GM12872 (cell line): Measurements from ENCODE around the gene EGFLAM.

Experiments used
- CTCF ChIP-seq: IDR thresholded peaks from 3 replicates; pipeline ENCODE4 v1.5.1; 2011; ENCODE audit warnings: low read depth, mild to moderate bottlenecking, low read length, moderate library complexity; ENCODE audit not compliant: insufficient read depth

Gene EGFLAM

GRCh38 chr5:38342261-38342660 lies 83.9 kb downstream of the EGFLAM start:
- no peak for TF ChIP-seq CTCF

DNA sequence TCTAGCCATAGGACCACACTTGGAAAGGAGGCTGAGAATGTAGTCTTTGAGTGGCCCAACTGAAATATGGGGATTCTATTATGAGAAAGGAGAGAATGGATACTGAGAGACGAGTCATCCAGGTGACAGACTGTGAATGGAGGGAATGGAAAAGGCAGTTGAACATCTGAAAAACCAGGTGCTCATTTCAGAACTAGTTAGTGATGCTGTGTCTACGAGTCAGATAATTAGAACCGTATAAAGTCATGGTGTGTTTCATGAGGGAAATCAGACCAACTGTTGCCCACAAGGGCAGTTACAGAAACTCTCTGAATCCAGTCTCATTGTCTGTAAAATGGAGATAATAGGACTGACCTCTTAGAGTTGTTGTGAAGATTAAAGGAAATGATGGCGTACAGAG lies 86.5 kb downstream of the EGFLAM start:
- no peak for TF ChIP-seq CTCF

DNA sequence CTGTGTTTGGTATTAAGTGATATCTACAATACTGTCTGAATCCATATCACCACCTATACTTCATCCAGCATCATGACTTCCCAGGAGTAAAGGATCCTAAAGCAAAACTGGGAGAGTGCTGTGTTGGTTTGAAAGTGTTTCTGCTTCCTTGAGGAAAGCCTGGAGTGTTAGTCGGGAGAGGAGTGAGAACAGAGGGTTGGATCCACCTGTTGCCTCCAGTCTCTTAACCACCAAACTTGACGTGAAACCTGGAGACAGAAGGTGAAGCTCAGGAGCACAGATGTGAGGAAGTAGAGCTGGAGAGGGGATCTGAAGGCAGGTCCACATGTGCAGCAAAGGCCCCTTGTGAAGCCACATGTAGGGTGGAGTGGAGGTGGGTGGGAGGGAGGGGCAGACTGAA lies 88.2 kb downstream of the EGFLAM start:
- TF ChIP-seq CTCF = no peak

DNA sequence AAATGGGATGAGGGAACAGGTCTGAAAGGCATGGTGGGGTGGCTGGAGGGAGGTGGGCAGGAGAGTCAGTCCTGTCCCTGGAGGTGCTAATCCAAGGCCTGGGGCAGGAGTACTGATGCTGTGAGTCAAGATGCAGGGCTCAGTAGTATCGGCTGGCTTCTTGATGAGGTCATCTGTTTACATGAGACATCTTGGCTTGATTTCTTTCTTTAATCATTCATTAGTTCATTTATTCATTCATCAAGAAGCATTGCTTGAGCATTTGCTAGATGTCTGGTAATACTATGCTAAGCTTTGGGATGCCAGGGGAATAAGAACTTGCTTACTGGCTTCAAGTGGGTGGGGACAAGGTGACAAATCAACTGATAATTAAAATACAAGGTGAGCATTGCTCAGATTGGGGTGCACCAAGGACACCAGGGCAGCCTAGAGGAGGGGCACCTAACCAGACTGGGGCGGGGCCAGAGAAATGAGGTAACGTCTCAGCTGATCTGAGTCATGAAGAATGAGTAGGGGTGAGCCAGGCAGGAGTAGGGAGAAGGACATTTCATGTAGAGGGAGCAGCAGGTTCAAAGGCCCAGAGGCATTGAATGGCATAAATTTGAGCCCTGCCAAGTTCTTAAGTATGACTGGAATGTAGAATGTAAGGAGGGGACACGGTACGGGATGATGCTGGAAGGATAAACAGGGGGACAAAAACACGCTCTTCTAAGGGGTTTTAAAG lies 88.8 kb downstream of the EGFLAM start:
- TF ChIP-seq CTCF = no peak

GRCh38 chr5:38347896-38348295 lies 89.5 kb downstream of the EGFLAM start:
- TF ChIP-seq CTCF = no peak

DNA sequence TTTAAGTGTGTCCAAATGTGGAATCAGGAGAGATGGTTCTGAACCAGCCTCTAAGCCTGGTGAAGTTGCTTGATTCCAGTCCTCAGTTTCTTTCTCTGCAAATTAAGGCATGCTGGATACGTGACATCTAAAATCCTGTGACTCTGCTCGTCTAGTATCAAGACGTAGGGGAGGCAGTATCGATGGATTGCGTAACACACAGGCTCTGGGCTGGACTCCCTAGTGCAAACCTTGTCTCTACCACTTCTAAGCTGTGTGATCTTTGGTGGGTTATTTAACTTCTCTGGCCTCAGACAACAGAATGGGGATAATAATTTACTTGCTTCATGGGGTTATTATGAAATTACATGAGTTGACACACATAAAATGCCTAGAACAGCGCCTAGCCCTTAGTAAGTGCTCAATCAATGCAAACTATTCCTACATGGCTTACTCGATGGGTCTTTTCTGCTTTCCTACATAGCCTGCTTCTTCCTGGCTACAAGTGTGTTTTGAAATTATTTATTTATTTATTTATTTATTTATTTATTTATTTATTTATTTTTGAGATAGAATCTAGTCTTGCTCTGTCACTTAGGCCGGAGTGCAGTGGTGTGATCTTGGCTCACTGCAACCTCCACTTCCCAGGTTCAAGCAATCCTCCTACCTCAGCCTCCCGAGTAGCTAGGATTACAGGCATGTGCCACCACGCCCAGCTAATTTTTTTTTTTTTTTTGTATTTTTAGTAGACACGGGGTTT lies 102.1 kb downstream of the EGFLAM start:
- no peak for TF ChIP-seq CTCF

DNA sequence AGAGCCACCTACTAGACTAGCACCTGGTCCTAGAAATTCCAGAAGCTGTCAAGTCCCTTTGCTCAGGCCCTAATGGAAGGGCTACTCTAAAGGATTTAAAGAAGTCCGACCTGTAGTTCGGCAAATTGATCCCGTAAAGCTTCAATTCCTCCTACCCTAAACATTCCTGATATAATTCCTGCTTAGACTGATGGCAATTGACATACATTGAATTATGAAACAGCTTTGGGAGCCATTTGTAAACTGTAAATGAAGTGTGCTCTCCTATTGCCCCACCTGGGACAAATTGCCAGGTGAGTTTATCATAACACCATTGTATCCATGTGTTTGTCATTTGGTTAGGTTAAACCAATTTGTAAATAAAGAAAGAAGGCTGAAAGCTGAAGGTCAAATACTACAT lies 104.4 kb downstream of the EGFLAM start:
- no peak for TF ChIP-seq CTCF
